ENCODE data around the gene HSFX3.
"Not testable (repeated sequence)": the region's sequence is repeated elsewhere in the genome, so short reads cannot be mapped to it uniquely, and the experiment has no call there.

HSFX3 gene

GRCh38 chrX:149516604-149517003 lies 33.1 kb downstream of the HSFX3 start:
- DNase-seq: no peak

GRCh38 chrX:149515954-149516602 lies 33.6 kb downstream of the HSFX3 start:
- no peak for DNase-seq

- no peak for DNase-seq
Observed at GRCh38 chrX:149513825-149514428, 35.8 kb downstream of the HSFX3 start.

- no peak for DNase-seq
Observed at GRCh38 chrX:149512225-149512885, 37.4 kb downstream of the HSFX3 start.

- DNase-seq: no peak
Observed at GRCh38 chrX:149511081-149511480, 38.6 kb downstream of the HSFX3 start.

GRCh38 chrX:149510386-149510785 lies 39.3 kb downstream of the HSFX3 start:
- no peak for DNase-seq

- DNase-seq: no peak
Observed at GRCh38 chrX:149508467-149508866, 41.3 kb downstream of the HSFX3 start.

- no peak for DNase-seq
Observed at GRCh38 chrX:149506349-149506748, 43.4 kb downstream of the HSFX3 start.

- no peak for DNase-seq
Observed at GRCh38 chrX:149505671-149506070, 44.1 kb downstream of the HSFX3 start.

GRCh38 chrX:149504915-149505651 lies 44.6 kb downstream of the HSFX3 start, which contains the start of gene IDS:
Gene IDS (minus strand): TSS chrX:149505306. CDS start chrX:149505137, 169 bp downstream.
- peak; percentile 87 for DNase-seq

- no peak for DNase-seq
Observed at GRCh38 chrX:149504226-149504914, 45.4 kb downstream of the HSFX3 start.

GRCh38 chrX:149503446-149503845 lies 46.3 kb downstream of the HSFX3 start:
- not testable (repeated sequence) for DNase-seq

- DNase-seq: not testable (repeated sequence)
Observed at GRCh38 chrX:149502923-149503322, 46.8 kb downstream of the HSFX3 start.

- no peak for DNase-seq
Observed at GRCh38 chrX:149499766-149500165, 50.0 kb downstream of the HSFX3 start.

- no peak for DNase-seq
Observed at GRCh38 chrX:149498767-149499166, 51.0 kb downstream of the HSFX3 start.

Data from right forelimb (tissue), 1 donor.